ENCODE data around the gene CLMN. TPM values are rescaled to one million over a fixed set of nuclear protein-coding genes. Genes with fewer than 3 reads are reported as not detected.
A peak's percentile ranks its signal among the peaks of the same experiment; 100 is the strongest.

CLMN gene
- total RNA-seq, 3 donors from 2014 or later (not counting 1 experiment from before 2014, with no cell fraction given): 0.80 to 2.0 (median 1.8) TPM

DNA sequence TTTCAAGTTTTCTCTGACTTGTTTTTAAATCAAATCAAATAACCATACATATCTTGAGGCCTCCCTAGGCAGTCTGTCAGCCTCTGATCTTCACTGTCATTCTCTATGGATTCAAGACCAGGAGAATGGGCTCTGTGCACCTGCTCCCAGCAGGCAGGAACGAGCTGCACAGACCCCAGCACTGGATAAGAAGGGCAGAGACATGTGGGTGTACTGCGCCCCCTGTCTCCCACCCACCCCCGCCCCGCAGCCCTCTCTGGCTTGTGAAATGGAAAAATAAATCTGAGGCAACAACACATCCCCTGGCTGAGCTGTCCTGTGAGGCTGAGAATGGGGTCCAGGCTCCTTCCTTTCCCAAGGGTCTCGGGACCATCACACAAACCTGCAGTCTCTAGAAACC is 26.3 kb downstream of the CLMN start:
- no peak overlapping the region for H3K4me3 Mint-ChIP-seq
- Histone ChIP-seq H3K9me3 (ENCODE audit: control insufficient read depth, insufficient read depth, low read length) (no peaks in the 10 kb centered on the region), H3K27me3 (ENCODE audit: control insufficient read depth, insufficient read depth, low read length) (no peaks in the 10 kb centered on the region), H3K36me3 (ENCODE audit: control insufficient read depth, insufficient read depth, low read length) (no peaks in the 10 kb centered on the region), H3K4me3 (ENCODE audit: low read length) (no peak overlapping the region), H3K4me1 (ENCODE audit: control insufficient read depth, insufficient read depth, low read length) (peaks cover 7% of the 10 kb centered on the region), H3K27ac (ENCODE audit: low read length) (no peak overlapping the region)
- no peaks in the 10 kb centered on the region for H3K36me3 Mint-ChIP-seq
- no peak for DNase-seq
- no peak for ATAC-seq
- H3K27ac Mint-ChIP-seq: no peak overlapping the region
- H3K27me3 Mint-ChIP-seq (ENCODE audit: low read depth in 2 of 2): peaks cover 9 to 10% of the 10 kb centered on the region in 2 donors
- TF ChIP-seq, protein P1, sequence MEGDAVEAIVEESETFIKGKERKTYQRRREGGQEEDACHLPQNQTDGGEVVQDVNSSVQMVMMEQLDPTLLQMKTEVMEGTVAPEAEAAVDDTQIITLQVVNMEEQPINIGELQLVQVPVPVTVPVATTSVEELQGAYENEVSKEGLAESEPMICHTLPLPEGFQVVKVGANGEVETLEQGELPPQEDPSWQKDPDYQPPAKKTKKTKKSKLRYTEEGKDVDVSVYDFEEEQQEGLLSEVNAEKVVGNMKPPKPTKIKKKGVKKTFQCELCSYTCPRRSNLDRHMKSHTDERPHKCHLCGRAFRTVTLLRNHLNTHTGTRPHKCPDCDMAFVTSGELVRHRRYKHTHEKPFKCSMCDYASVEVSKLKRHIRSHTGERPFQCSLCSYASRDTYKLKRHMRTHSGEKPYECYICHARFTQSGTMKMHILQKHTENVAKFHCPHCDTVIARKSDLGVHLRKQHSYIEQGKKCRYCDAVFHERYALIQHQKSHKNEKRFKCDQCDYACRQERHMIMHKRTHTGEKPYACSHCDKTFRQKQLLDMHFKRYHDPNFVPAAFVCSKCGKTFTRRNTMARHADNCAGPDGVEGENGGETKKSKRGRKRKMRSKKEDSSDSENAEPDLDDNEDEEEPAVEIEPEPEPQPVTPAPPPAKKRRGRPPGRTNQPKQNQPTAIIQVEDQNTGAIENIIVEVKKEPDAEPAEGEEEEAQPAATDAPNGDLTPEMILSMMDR (IDR thresholded peaks at IDR 0.05): no peak
- WGBS (ENCODE audit: insufficient coverage): 71% methylated on average over 5 of the region's 5 CpGs
- no peaks in the 10 kb centered on the region for H3K9me3 Mint-ChIP-seq
- intact Hi-C loops (cut with micrococcal nuclease): no loop called here
- H3K4me1 Mint-ChIP-seq: no peaks in the 10 kb centered on the region

DNA sequence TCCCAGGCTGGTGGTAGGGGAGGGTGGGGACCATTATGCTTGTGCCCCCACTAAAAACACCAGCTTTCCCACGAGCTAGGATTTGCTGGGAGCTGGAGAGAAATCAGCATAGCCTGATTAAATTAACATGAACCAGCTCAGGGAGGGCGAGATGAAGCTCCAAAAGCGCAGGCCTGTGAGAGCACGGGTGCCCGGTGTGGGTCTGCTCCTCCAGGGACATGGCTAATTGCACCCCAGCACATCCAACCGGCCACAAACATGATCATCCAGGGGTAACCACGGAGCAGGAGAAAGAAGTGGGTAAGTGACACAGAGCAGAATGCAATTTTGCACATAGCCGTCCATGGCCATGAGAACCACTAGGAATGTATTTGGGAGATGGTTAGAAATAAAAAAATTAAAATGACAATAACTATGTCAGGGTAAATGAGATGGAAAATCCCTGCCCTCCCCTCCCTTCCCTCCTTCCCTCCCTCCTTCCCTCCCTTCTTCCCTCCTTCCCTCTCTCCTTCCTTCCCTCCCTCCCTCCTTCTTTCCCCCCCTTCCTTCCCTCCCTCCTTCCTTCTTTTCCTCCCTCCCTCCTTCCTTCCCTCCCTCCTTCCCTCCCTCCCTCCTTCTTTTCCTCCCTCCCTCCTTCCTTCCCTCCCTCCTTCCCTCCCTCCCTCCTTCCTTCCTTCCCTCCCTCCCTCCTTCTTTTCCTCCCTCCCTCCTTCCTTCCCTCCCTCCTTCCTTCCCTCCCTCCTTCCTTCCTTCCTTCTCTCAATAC is 26.9 kb downstream of the CLMN start:
- no peaks in the 10 kb centered on the region for H3K36me3 ChIP-seq (ENCODE audit: control insufficient read depth, insufficient read depth, low read length)
- DNase-seq: no peak
- H3K36me3 Mint-ChIP-seq: no peaks in the 10 kb centered on the region
- no peak overlapping the region for H3K4me3 ChIP-seq (ENCODE audit: low read length)
- intact Hi-C loops (cut with micrococcal nuclease): no loop called here
- WGBS (ENCODE audit: insufficient coverage): 74% methylated on average over 8 of the region's 8 CpGs
- H3K4me1 ChIP-seq (ENCODE audit: control insufficient read depth, insufficient read depth, low read length): peaks cover 7% of the 10 kb centered on the region
- no peaks in the 10 kb centered on the region for H3K9me3 ChIP-seq (ENCODE audit: control insufficient read depth, insufficient read depth, low read length)
- H3K27me3 ChIP-seq (ENCODE audit: control insufficient read depth, insufficient read depth, low read length): no peaks in the 10 kb centered on the region
- peaks cover 9 to 10% of the 10 kb centered on the region in 2 donors for H3K27me3 Mint-ChIP-seq (ENCODE audit: low read depth in 2 of 2)
- no peak overlapping the region for H3K27ac ChIP-seq (ENCODE audit: low read length)
- no peak for ATAC-seq
- TF ChIP-seq, protein P1 (IDR thresholded peaks at IDR 0.05): no peak
- no peaks in the 10 kb centered on the region for H3K4me1 Mint-ChIP-seq
- no peaks in the 10 kb centered on the region for H3K9me3 Mint-ChIP-seq
- no peak overlapping the region for H3K27ac Mint-ChIP-seq
- no peak overlapping the region for H3K4me3 Mint-ChIP-seq

DNA sequence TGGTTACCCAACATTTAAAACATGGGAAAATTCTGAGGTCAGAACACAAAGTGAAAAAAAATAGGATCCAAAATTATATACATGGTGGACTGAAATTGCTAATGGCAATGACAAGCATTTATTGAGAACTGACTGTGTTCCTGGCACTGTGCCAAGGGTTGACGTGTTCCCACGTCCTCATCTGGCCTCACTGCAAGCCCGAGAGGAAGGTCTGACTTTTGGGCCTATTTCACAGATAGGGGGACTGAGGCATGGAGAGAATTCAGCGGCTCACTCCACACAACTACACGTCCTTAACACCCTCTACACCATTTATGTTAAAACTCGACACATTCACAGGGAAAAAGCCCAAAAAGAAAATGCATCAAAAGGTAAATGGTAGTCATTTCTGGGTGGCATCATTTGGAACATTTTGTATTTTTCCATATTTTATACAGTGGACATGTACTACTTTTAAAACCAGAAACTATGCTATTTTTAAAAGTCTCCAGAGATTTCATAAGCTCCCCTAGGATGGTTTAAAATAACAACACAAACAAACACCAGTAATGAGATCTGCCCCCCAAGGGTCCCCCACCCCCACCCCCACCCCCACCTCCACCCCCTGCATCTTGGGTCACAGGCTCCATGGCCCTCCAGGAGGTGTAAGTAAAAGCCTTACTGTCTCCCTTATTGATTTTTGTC is 27.7 kb downstream of the CLMN start:
- Histone ChIP-seq H3K36me3 (ENCODE audit: control insufficient read depth, insufficient read depth, low read length) (no peaks in the 10 kb centered on the region), H3K4me1 (ENCODE audit: control insufficient read depth, insufficient read depth, low read length) (peaks cover 7% of the 10 kb centered on the region), H3K27me3 (ENCODE audit: control insufficient read depth, insufficient read depth, low read length) (no peaks in the 10 kb centered on the region), H3K27ac (ENCODE audit: low read length) (no peak overlapping the region), H3K9me3 (ENCODE audit: control insufficient read depth, insufficient read depth, low read length) (no peaks in the 10 kb centered on the region), H3K4me3 (ENCODE audit: low read length) (no peak overlapping the region)
- no peaks in the 10 kb centered on the region for H3K36me3 Mint-ChIP-seq
- WGBS (ENCODE audit: insufficient coverage): 59% methylated on average over 6 of the region's 6 CpGs
- no peaks in the 10 kb centered on the region for H3K4me1 Mint-ChIP-seq
- peaks cover 10 to 11% of the 10 kb centered on the region in 2 donors for H3K27me3 Mint-ChIP-seq (ENCODE audit: low read depth in 2 of 2)
- TF ChIP-seq, protein P1 (IDR thresholded peaks at IDR 0.05): no peak
- no peak overlapping the region for H3K27ac Mint-ChIP-seq
- DNase-seq: peak in 1 of 2 donors; percentile 30
- intact Hi-C loops (cut with micrococcal nuclease): no loop called here
- H3K9me3 Mint-ChIP-seq: no peaks in the 10 kb centered on the region
- ATAC-seq: no peak
- H3K4me3 Mint-ChIP-seq: no peak overlapping the region

Measured in natural killer cell (primary cell).